Raji (cell line): ENCODE data around the gene BRMS1L.

Experiments
- POLR2A ChIP-seq: IDR thresholded peaks from 2 replicates; pipeline ENCODE4 v1.6.1; 2011; ENCODE audit warnings: low read depth, low read length, control low read depth; ENCODE audit not compliant: insufficient read depth

The BRMS1L gene

GRCh38 chr14:35814371-35815005 lies 11.7 kb upstream of the BRMS1L start:
- no peak for TF ChIP-seq POLR2A

- TF ChIP-seq POLR2A, result no peak
Measured at GRCh38 chr14:35818346-35819115, 7.6 kb upstream of the BRMS1L start.

- TF ChIP-seq POLR2A, result no peak
Measured at GRCh38 chr14:35819591-35820540, 6.3 kb upstream of the BRMS1L start.

GRCh38 chr14:35821564-35822411 lies 4.3 kb upstream of the BRMS1L start:
- TF ChIP-seq POLR2A, result no peak

- no peak for TF ChIP-seq POLR2A
Measured at GRCh38 chr14:35822501-35822900, 3.6 kb upstream of the BRMS1L start.

GRCh38 chr14:35825968-35826217 lies 245 bp upstream of the BRMS1L start:
- no peak for TF ChIP-seq POLR2A

- TF ChIP-seq POLR2A, result no peak
Measured at GRCh38 chr14:35826952-35827416, 846 bp downstream of the BRMS1L start.

- TF ChIP-seq POLR2A, result no peak
Measured at GRCh38 chr14:35827678-35828472, 1.7 kb downstream of the BRMS1L start.

GRCh38 chr14:35829449-35829848 lies 3.3 kb downstream of the BRMS1L start:
- TF ChIP-seq POLR2A, result no peak

- TF ChIP-seq POLR2A, result no peak
Measured at GRCh38 chr14:35835208-35835982, 9.3 kb downstream of the BRMS1L start.

- no peak for TF ChIP-seq POLR2A
Measured at GRCh38 chr14:35844494-35844893, 18.4 kb downstream of the BRMS1L start.

- TF ChIP-seq POLR2A, result no peak
Measured at GRCh38 chr14:35847636-35848035, 21.5 kb downstream of the BRMS1L start.

GRCh38 chr14:35849122-35849521 lies 23.0 kb downstream of the BRMS1L start:
- no peak for TF ChIP-seq POLR2A
